ENCODE results near the gene PLCD1.
"Not testable (repeated sequence)": the region's sequence is repeated elsewhere in the genome, so short reads cannot be mapped to it uniquely, and the experiment has no call there.

The PLCD1 gene

GRCh38 chr3:38000242-38000916 is 29.1 kb downstream of the PLCD1 start:
- DNase-seq (ENCODE audit: low spot score), result no peak

- DNase-seq (ENCODE audit: low spot score), result no peak
Measured at GRCh38 chr3:37999836-38000235, 29.6 kb downstream of the PLCD1 start.

GRCh38 chr3:37997791-37998370 is 31.6 kb downstream of the PLCD1 start:
- no peak for DNase-seq (ENCODE audit: low spot score)

GRCh38 chr3:37997342-37997741 is 32.1 kb downstream of the PLCD1 start:
- no peak for DNase-seq (ENCODE audit: low spot score)

- DNase-seq (ENCODE audit: low spot score), result peak; percentile 76
Measured at GRCh38 chr3:37996785-37997301, 32.6 kb downstream of the PLCD1 start.

- no peak for DNase-seq (ENCODE audit: low spot score)
Measured at GRCh38 chr3:37995652-37996641, 33.5 kb downstream of the PLCD1 start.

- DNase-seq (ENCODE audit: low spot score), result no peak
Measured at GRCh38 chr3:37994639-37994972, 34.8 kb downstream of the PLCD1 start.

- DNase-seq (ENCODE audit: low spot score), result peak; percentile 59
Measured at GRCh38 chr3:37993820-37994638, 35.4 kb downstream of the PLCD1 start.

GRCh38 chr3:37993460-37993819 is 36.0 kb downstream of the PLCD1 start:
- DNase-seq (ENCODE audit: low spot score), result no peak

GRCh38 chr3:37993067-37993455 is 36.4 kb downstream of the PLCD1 start:
- DNase-seq (ENCODE audit: low spot score), result no peak

- DNase-seq (ENCODE audit: low spot score), result no peak
Measured at GRCh38 chr3:37992271-37993066, 37.0 kb downstream of the PLCD1 start.

GRCh38 chr3:37991823-37992222 is 37.6 kb downstream of the PLCD1 start:
- no peak for DNase-seq (ENCODE audit: low spot score)

- no peak for DNase-seq (ENCODE audit: low spot score)
Measured at GRCh38 chr3:37991109-37991508, 38.3 kb downstream of the PLCD1 start.

GRCh38 chr3:37990527-37990926 is 38.9 kb downstream of the PLCD1 start, which contains the start of gene VILL:
Gene VILL (plus strand): TSS chr3:37990786. CDS start chr3:37993673, 2,887 bp downstream.
- DNase-seq (ENCODE audit: low spot score), result peak; percentile 52

GRCh38 chr3:37989821-37990480 is 39.5 kb downstream of the PLCD1 start:
- DNase-seq (ENCODE audit: low spot score), result no peak

GRCh38 chr3:37988931-37989525 is 40.4 kb downstream of the PLCD1 start:
- no peak for DNase-seq (ENCODE audit: low spot score)

GRCh38 chr3:37988376-37988775 is 41.1 kb downstream of the PLCD1 start:
- DNase-seq (ENCODE audit: low spot score), result not testable (repeated sequence)

- DNase-seq (ENCODE audit: low spot score), result no peak
Measured at GRCh38 chr3:37987751-37988179, 41.7 kb downstream of the PLCD1 start.

- DNase-seq (ENCODE audit: low spot score), result no peak
Measured at GRCh38 chr3:37987315-37987697, 42.1 kb downstream of the PLCD1 start.
